IPS-20b (cell line): Measurements from ENCODE around the gene HSP90B1.

Experiments
- H3K27ac ChIP-seq: one replicate; pipeline ENCODE4 v1.5.1; 2013; ENCODE audit warnings: low read length
- H3K27me3 ChIP-seq: 2 replicates; pipeline ENCODE4 v1.6.1; 2013; ENCODE audit warnings: mild to moderate bottlenecking, low read length, inconsistent platforms; ENCODE audit not compliant: insufficient read depth
- H3K36me3 ChIP-seq: 2 replicates; pipeline ENCODE4 v1.6.1; 2013; ENCODE audit warnings: low read depth, mild to moderate bottlenecking, inconsistent platforms, low read length, moderate library complexity; ENCODE audit not compliant: insufficient read depth
- H3K4me1 ChIP-seq: 2 replicates; pipeline ENCODE4 v1.6.1; 2013; ENCODE audit warnings: mild to moderate bottlenecking, control low read depth, inconsistent platforms, low read length, moderate library complexity; ENCODE audit not compliant: insufficient read depth
- H3K4me3 ChIP-seq: 2 replicates; pipeline ENCODE4 v1.5.1; 2013; ENCODE audit warnings: mild to moderate bottlenecking, low read length, inconsistent platforms
- H3K9ac ChIP-seq: 2 replicates; pipeline ENCODE4 v1.6.1; 2013; ENCODE audit warnings: low read depth, mild to moderate bottlenecking, inconsistent platforms, low read length, moderate library complexity
- H3K9me3 ChIP-seq: 2 replicates; pipeline ENCODE4 v1.6.1; 2013; ENCODE audit warnings: mild to moderate bottlenecking, low read depth, low read length, inconsistent platforms; ENCODE audit not compliant: insufficient read depth

The HSP90B1 gene

GRCh38 chr12:103930787-103931735 lies 851 bp downstream of the HSP90B1 start:
- peaks cover 15% of the 10 kb centered on the region; the same call in 1 of the 2 replicates for H3K4me1 ChIP-seq
- peaks cover 53% of the 10 kb centered on the region for H3K36me3 ChIP-seq
- no peaks in the 10 kb centered on the region for H3K9me3 ChIP-seq

GRCh38 chr12:103933237-103933636 lies 3.0 kb downstream of the HSP90B1 start:
- no peaks in the 10 kb centered on the region for H3K9me3 ChIP-seq
- no peak overlapping the region for H3K4me3 ChIP-seq
- H3K27ac ChIP-seq, result no peak overlapping the region
- peaks cover 15% of the 10 kb centered on the region; the same call in 1 of the 2 replicates for H3K4me1 ChIP-seq
- H3K27me3 ChIP-seq, result no peaks in the 10 kb centered on the region
- no peak overlapping the region for H3K9ac ChIP-seq
- H3K36me3 ChIP-seq, result peaks cover 75% of the 10 kb centered on the region

More at GRCh38 chr12:103930787-103931735, 851 bp downstream of the HSP90B1 start:
- Histone ChIP-seq H3K27ac (peak overlapping the region; percentile 82), H3K4me3 (peak overlapping the region; percentile 100), H3K9ac (peak overlapping the region; percentile 99), H3K27me3 (no peaks in the 10 kb centered on the region)

- no peaks in the 10 kb centered on the region for H3K27me3 ChIP-seq
- no peak overlapping the region for H3K27ac ChIP-seq
- H3K36me3 ChIP-seq, result peaks cover 100% of the 10 kb centered on the region
- no peaks in the 10 kb centered on the region for H3K9me3 ChIP-seq
- no peak overlapping the region for H3K4me3 ChIP-seq
- H3K4me1 ChIP-seq, result peaks cover 10% of the 10 kb centered on the region; the same call in 1 of the 2 replicates
- H3K9ac ChIP-seq, result no peak overlapping the region
Measured at GRCh38 chr12:103936679-103937078, 6.5 kb downstream of the HSP90B1 start.

GRCh38 chr12:103944964-103945363 lies 14.8 kb downstream of the HSP90B1 start:
- no peaks in the 10 kb centered on the region for H3K4me1 ChIP-seq
- H3K36me3 ChIP-seq, result peaks cover 100% of the 10 kb centered on the region
- H3K27ac ChIP-seq, result no peak overlapping the region
- no peak overlapping the region for H3K9ac ChIP-seq
- H3K27me3 ChIP-seq, result no peaks in the 10 kb centered on the region
- no peaks in the 10 kb centered on the region for H3K9me3 ChIP-seq
- H3K4me3 ChIP-seq, result no peak overlapping the region

- Histone ChIP-seq H3K4me1 (no peaks in the 10 kb centered on the region), H3K9me3 (no peaks in the 10 kb centered on the region), H3K9ac (no peak overlapping the region), H3K4me3 (no peak overlapping the region), H3K27me3 (no peaks in the 10 kb centered on the region), H3K36me3 (peaks cover 100% of the 10 kb centered on the region), H3K27ac (no peak overlapping the region)
Measured at GRCh38 chr12:103947871-103948555, 17.8 kb downstream of the HSP90B1 start.

GRCh38 chr12:103948746-103949406 lies 18.7 kb downstream of the HSP90B1 start:
- Histone ChIP-seq H3K36me3 (peaks cover 100% of the 10 kb centered on the region), H3K27ac (no peak overlapping the region), H3K27me3 (no peaks in the 10 kb centered on the region), H3K9ac (no peak overlapping the region), H3K4me3 (no peak overlapping the region), H3K9me3 (no peaks in the 10 kb centered on the region), H3K4me1 (no peaks in the 10 kb centered on the region)

- Histone ChIP-seq H3K27ac (no peak overlapping the region), H3K9ac (no peak overlapping the region), H3K36me3 (peaks cover 75% of the 10 kb centered on the region), H3K4me3 (no peak overlapping the region), H3K27me3 (no peaks in the 10 kb centered on the region), H3K9me3 (no peaks in the 10 kb centered on the region), H3K4me1 (no peaks in the 10 kb centered on the region)
Measured at GRCh38 chr12:103952497-103952896, 22.3 kb downstream of the HSP90B1 start.

GRCh38 chr12:103955811-103956508 lies 25.8 kb downstream of the HSP90B1 start:
- H3K9me3 ChIP-seq, result no peaks in the 10 kb centered on the region
- peak overlapping the region; percentile 99 for H3K4me3 ChIP-seq
- H3K36me3 ChIP-seq, result peaks cover 40% of the 10 kb centered on the region
- H3K27me3 ChIP-seq, result no peaks in the 10 kb centered on the region
- H3K27ac ChIP-seq, result peak overlapping the region; percentile 75
- H3K4me1 ChIP-seq, result no peaks in the 10 kb centered on the region
- peak overlapping the region; percentile 97 for H3K9ac ChIP-seq

GRCh38 chr12:103956509-103957027 lies 26.4 kb downstream of the HSP90B1 start:
- Histone ChIP-seq H3K4me3 (peak overlapping the region; percentile 99), H3K9me3 (no peaks in the 10 kb centered on the region), H3K4me1 (no peaks in the 10 kb centered on the region), H3K9ac (peak overlapping the region; percentile 97), H3K27ac (peak overlapping the region; percentile 75), H3K36me3 (peaks cover 34% of the 10 kb centered on the region), H3K27me3 (no peaks in the 10 kb centered on the region)

GRCh38 chr12:103957865-103958388 lies 27.7 kb downstream of the HSP90B1 start:
- H3K27ac ChIP-seq, result no peak overlapping the region
- no peaks in the 10 kb centered on the region for H3K27me3 ChIP-seq
- no peaks in the 10 kb centered on the region for H3K9me3 ChIP-seq
- peaks cover 21% of the 10 kb centered on the region for H3K36me3 ChIP-seq
- H3K4me3 ChIP-seq, result peak overlapping the region; percentile 99; the same call in 1 of the 2 replicates
- H3K9ac ChIP-seq, result peak overlapping the region; percentile 97; the same call in 1 of the 2 replicates
- H3K4me1 ChIP-seq, result no peaks in the 10 kb centered on the region
